A549 (cell line): ENCODE data around the gene DRAXIN. TPM values are rescaled to one million over a fixed set of nuclear protein-coding genes. Genes with fewer than 3 reads are reported as not detected.

Experiments
- ATAC-seq, 2 experiments: fragments of 200-7000 bp in 1 of 2; fragments of >200 bp in 1 of 2; cut with Nextera tagmentation in 1 of 2; cut with Tn5 transposase in 1 of 2; 3 replicates each; pipeline versions ENCODE4 v1.8.0 to v1.9.1; 2018 to 2020; ENCODE audit warnings: mild to moderate bottlenecking in 1 of 2, moderate library complexity in 1 of 2
- CTCF ChIA-PET: fragments of 300-600 bp; sonication (Branson Sonifier 250); formaldehyde crosslinking; extraction: SDS; loops from one replicate; lab custom pipeline; 2021; ENCODE audit warnings: antibody characterized with exemption, inconsistent platforms; lab: Yijun Ruan, JAX
- POLR2A ChIA-PET: fragments of 350-600 bp; formaldehyde crosslinking; extraction: SDS; loops from one replicate; lab custom pipeline; 2021; ENCODE audit warnings: antibody characterized with exemption, inconsistent platforms; lab: Yijun Ruan, JAX
- DNase-seq, 2 experiments: peaks; one replicate each; pipeline versions ENCODE4 v3.0.0 to v3.0.0-alpha.2; 2011 to 2016; ENCODE audit warnings: low read depth in 1 of 2, low spot score in 1 of 2
- FAIRE-seq: peaks from 2 replicates; lab custom pipeline; 2011; peaks lifted over from hg19 to GRCh38; lab: Jason Lieb, UNC
- H3K27ac ChIP-seq, 2 experiments: fragments of >200 bp; sonication (Bioruptor Twin); formaldehyde crosslinking; 3 replicates each; pipeline ENCODE4 v1.5.1; 2016 to 2017
- H3K4me1 ChIP-seq: fragments of >200 bp; sonication (Bioruptor Twin); formaldehyde crosslinking; 3 replicates; pipeline ENCODE4 v1.6.1; 2016
- H3K4me2 ChIP-seq: fragments of >200 bp; sonication (Bioruptor Twin); formaldehyde crosslinking; 3 replicates; pipeline ENCODE4 v1.6.1; 2016
- H3K4me3 ChIP-seq: fragments of >200 bp; sonication (Bioruptor Twin); formaldehyde crosslinking; 3 replicates; pipeline ENCODE4 v1.5.1; 2016
- H3K9me3 ChIP-seq: fragments of >200 bp; sonication (Bioruptor Twin); formaldehyde crosslinking; 3 replicates; pipeline ENCODE4 v1.6.1; 2016
- BCL3 ChIP-seq: fragments of >200 bp; sonication (Bioruptor Twin); formaldehyde crosslinking; IDR thresholded peaks from 3 replicates; pipeline ENCODE4 v1.6.1; 2016
- CHD4 ChIP-seq: fragments of 200-600 bp; sonication (generic); IDR thresholded peaks from 2 replicates; pipeline ENCODE4 v1.6.1; 2016; ENCODE audit warnings: antibody characterized with exemption, mild to moderate bottlenecking, borderline replicate concordance
- CTCF ChIP-seq: fragments of >200 bp; sonication (Bioruptor Twin); formaldehyde crosslinking; IDR thresholded peaks from 3 replicates; pipeline ENCODE4 v1.5.1; 2016
- EP300 ChIP-seq, 2 experiments: fragments of >200 bp; sonication (Bioruptor Twin); formaldehyde crosslinking; IDR thresholded peaks; 2 replicates in 1 of 2; 3 replicates in 1 of 2; pipeline ENCODE4 v1.6.1; 2016 to 2017
- FOSB ChIP-seq: fragments of 250-450 bp; sonication (Bioruptor Pico); IDR thresholded peaks from 2 replicates; pipeline ENCODE4 v1.5.0; 2020; ENCODE audit warnings: mild to moderate bottlenecking, moderate library complexity
- FOSL2 ChIP-seq, 2 experiments: fragments of 450-650 bp in 1 of 2; fragments of >200 bp in 1 of 2; sonication (Bioruptor Twin) in 1 of 2; formaldehyde crosslinking; IDR thresholded peaks; 2 replicates each; pipeline versions ENCODE4 v1.5.0 to v1.6.1; 2016 to 2020; ENCODE audit warnings: mild to moderate bottlenecking in 1 of 2, moderate library complexity in 1 of 2
- FOXS1 ChIP-seq: fragments of 250-450 bp; sonication (Bioruptor Pico); IDR thresholded peaks from 2 replicates; pipeline ENCODE4 v1.5.0; 2020; ENCODE audit warnings: mild to moderate bottlenecking, moderate library complexity
- HDAC2 ChIP-seq: fragments of 200-600 bp; sonication (generic); IDR thresholded peaks from 2 replicates; pipeline ENCODE4 v1.6.1; 2016
- HES2 ChIP-seq: fragments of >200 bp; sonication (Bioruptor Twin); formaldehyde crosslinking; IDR thresholded peaks from 2 replicates; pipeline ENCODE4 v1.6.1; 2016
- HMGXB4 ChIP-seq: fragments of 250-450 bp; sonication (Bioruptor Pico); IDR thresholded peaks from 2 replicates; pipeline ENCODE4 v1.5.0; 2021; ENCODE audit warnings: mild to moderate bottlenecking, moderate library complexity, borderline replicate concordance
- HOXB5 ChIP-seq: fragments of 250-450 bp; sonication (Bioruptor Pico); IDR thresholded peaks from 2 replicates; pipeline ENCODE4 v1.5.0; 2020; ENCODE audit warnings: mild to moderate bottlenecking, moderate library complexity
- JUN ChIP-seq, 2 experiments: fragments of >200 bp; sonication (Bioruptor Twin); formaldehyde crosslinking; IDR thresholded peaks; 2 replicates in 1 of 2; 3 replicates in 1 of 2; pipeline ENCODE4 v1.6.1; 2016 to 2017
- JUNB ChIP-seq: fragments of >200 bp; sonication (Bioruptor Twin); formaldehyde crosslinking; IDR thresholded peaks from 2 replicates; pipeline ENCODE4 v1.6.1; 2016
- KDM1A ChIP-seq: fragments of 200-600 bp; sonication (generic); IDR thresholded peaks from 2 replicates; pipeline ENCODE4 v1.6.1; 2016; ENCODE audit warnings: low read depth, mild to moderate bottlenecking
- KDM5A ChIP-seq: fragments of 200-600 bp; sonication (generic); IDR thresholded peaks from 2 replicates; pipeline ENCODE4 v1.6.1; 2016; ENCODE audit warnings: antibody characterized with exemption, mild to moderate bottlenecking
- MAFK ChIP-seq: fragments of 450-650 bp; IDR thresholded peaks from 2 replicates; pipeline ENCODE4 v1.6.1; 2014; ENCODE audit not compliant: partially characterized antibody
- MAX ChIP-seq: IDR thresholded peaks from 2 replicates; pipeline ENCODE4 v1.6.1; 2012
- MAZ ChIP-seq: fragments of 150-350 bp; IDR thresholded peaks from 2 replicates; pipeline ENCODE4 v1.6.1; 2014; ENCODE audit warnings: antibody characterized with exemption, low read depth, low read length, borderline replicate concordance
- MYC ChIP-seq: IDR thresholded peaks from 2 replicates; pipeline ENCODE4 v1.6.1; 2012; ENCODE audit warnings: mild to moderate bottlenecking, inconsistent platforms, low read length, improper control_type of control experiment, borderline replicate concordance
- POLR2A ChIP-seq: IDR thresholded peaks from 2 replicates; pipeline ENCODE4 v1.6.1; 2012; ENCODE audit warnings: mild to moderate bottlenecking, low read length
- POLR2AphosphoS2 ChIP-seq: conservative IDR thresholded peaks from 2 replicates; pipeline ENCODE4 v1.6.1; 2012; ENCODE audit warnings: low read length, improper control_type of control experiment, inconsistent platforms
- RAD21 ChIP-seq, 2 experiments: fragments of >200 bp in 1 of 2; sonication (Bioruptor Twin) in 1 of 2; formaldehyde crosslinking in 1 of 2; IDR thresholded peaks in 1 of 2; conservative IDR thresholded peaks in 1 of 2; 2 replicates in 1 of 2; 3 replicates in 1 of 2; pipeline ENCODE4 v1.6.1; 2012 to 2018; ENCODE audit warnings: inconsistent platforms in 1 of 2
- RARB ChIP-seq: fragments of 250-450 bp; sonication (Bioruptor Pico); IDR thresholded peaks from 2 replicates; pipeline ENCODE4 v1.8.0; 2021; ENCODE audit warnings: mild to moderate bottlenecking, moderate library complexity
- RFX5 ChIP-seq: fragments of 450-650 bp; IDR thresholded peaks from 2 replicates; pipeline ENCODE4 v1.7.1; 2014; ENCODE audit warnings: antibody characterized with exemption, mild to moderate bottlenecking, moderate library complexity
- USF2 ChIP-seq: fragments of 450-650 bp; IDR thresholded peaks from 2 replicates; pipeline ENCODE4 v1.6.1; 2014; ENCODE audit warnings: antibody characterized with exemption
- ZFP36 ChIP-seq: fragments of 450-650 bp; IDR thresholded peaks from 2 replicates; pipeline ENCODE4 v1.6.1; 2014; ENCODE audit warnings: borderline replicate concordance; ENCODE audit not compliant: partially characterized antibody
- WGBS: methylation state at CpG from one replicate; pipeline ENCODE4 v1.1.6; 2017; ENCODE audit errors: missing lambda C conversion rate; 5-methylcytosine and 5-hydroxymethylcytosine counted together
- polyA plus RNA-seq, 4 experiments: library from polyadenylated mRNA; depleted of rRNA in 3 of 4; stranded (reverse); fragments of >200 nt; fragmentation: RNase III in 1 of 4; extraction: RNeasy Plus Mini Kit Qiagen cat#74134 plus additional on column Dnase treatment in 1 of 4; gene quantifications; 2 replicates in 3 of 4; 3 replicates in 1 of 4; pipeline ENCODE4 v1.2.3, GENCODE V29; 2011 to 2017

Gene DRAXIN
- polyA plus RNA-seq, 2 of the 4 experiments (the other 2 are of a cell fraction) = 0.03 TPM; not detected in 1

GRCh38 chr1:11759791-11760190 lies 68.3 kb downstream of the DRAXIN start:
- no peak for FAIRE-seq

GRCh38 chr1:11761285-11761684 lies 69.8 kb downstream of the DRAXIN start:
- no peak overlapping the region for H3K4me3 ChIP-seq
- CTCF ChIA-PET = interaction anchor here (1.3 kb wide), 1 partner anchor 23 kb away, joined by 5 read pairs; no protein-coding TSS in a partner anchor
- DNase-seq = no peak
- FAIRE-seq = no peak
- H3K27ac ChIP-seq = no peak overlapping the region
- 76% methylated on average over 3 of the region's 6 CpGs for WGBS
- no peak for ATAC-seq
- POLR2A ChIA-PET = no interaction called here
- no peaks in the 10 kb centered on the region for H3K9me3 ChIP-seq
- no peaks in the 10 kb centered on the region for H3K4me1 ChIP-seq
- no peak overlapping the region for H3K4me2 ChIP-seq
- TF ChIP-seq ZFP36 (no peak), HMGXB4 (CRISPR knock-in tag) (no peak), POLR2A (no peak), MAZ (no peak), FOSL2 (IDR thresholded peaks at IDR 0.05) (no peak), FOSL2 (CRISPR knock-in tag; IDR thresholded peaks at IDR 0.05) (no peak), JUNB (no peak), KDM5A (no peak), HOXB5 (CRISPR knock-in tag) (no peak), POLR2AphosphoS2 (no peak), FOSB (CRISPR knock-in tag) (no peak), USF2 (no peak), HDAC2 (no peak), BCL3 (no peak), JUN (IDR thresholded peaks at IDR 0.05) (no peak)

More at GRCh38 chr1:11759791-11760190, 68.3 kb downstream of the DRAXIN start:
- ChIA-PET CTCF (no interaction called here), POLR2A (no interaction called here)
- TF ChIP-seq USF2 (no peak), BCL3 (no peak), HES2 (no peak), HOXB5 (CRISPR knock-in tag) (no peak), MAZ (no peak), RAD21 (conservative IDR thresholded peaks at IDR 0.05 in 1 of 2, IDR thresholded peaks at IDR 0.05 in 1 of 2) (no peak), MYC (no peak), FOXS1 (no peak), MAFK (no peak), FOSL2 (IDR thresholded peaks at IDR 0.05) (no peak), FOSL2 (CRISPR knock-in tag; IDR thresholded peaks at IDR 0.05) (no peak), CTCF (no peak), RFX5 (no peak), FOSB (CRISPR knock-in tag) (no peak), MAX (no peak), CHD4 (no peak), EP300 (IDR thresholded peaks at IDR 0.05) (no peak), KDM1A (no peak), RARB (CRISPR knock-in tag) (no peak)
- Histone ChIP-seq H3K4me1 (no peaks in the 10 kb centered on the region), H3K4me3 (no peak overlapping the region), H3K9me3 (no peaks in the 10 kb centered on the region), H3K27ac (no peak overlapping the region), H3K4me2 (no peak overlapping the region)
- no peak for DNase-seq
- no peak for ATAC-seq
- 55% methylated on average over 4 of the region's 4 CpGs for WGBS
